NOMO-1 treated with DMSO at 0.1 percent for 48 hours (cell line): ENCODE results near the gene JPH2.
"Not testable (repeated sequence)": the region's sequence is repeated elsewhere in the genome, so short reads cannot be mapped to it uniquely, and the experiment has no call there.

Experiments used
- DNase-seq: peaks from one replicate; lab custom pipeline; 2025; ENCODE audit not compliant: unreplicated experiment; lab: John Stamatoyannopoulos, UW

Gene JPH2

DNA sequence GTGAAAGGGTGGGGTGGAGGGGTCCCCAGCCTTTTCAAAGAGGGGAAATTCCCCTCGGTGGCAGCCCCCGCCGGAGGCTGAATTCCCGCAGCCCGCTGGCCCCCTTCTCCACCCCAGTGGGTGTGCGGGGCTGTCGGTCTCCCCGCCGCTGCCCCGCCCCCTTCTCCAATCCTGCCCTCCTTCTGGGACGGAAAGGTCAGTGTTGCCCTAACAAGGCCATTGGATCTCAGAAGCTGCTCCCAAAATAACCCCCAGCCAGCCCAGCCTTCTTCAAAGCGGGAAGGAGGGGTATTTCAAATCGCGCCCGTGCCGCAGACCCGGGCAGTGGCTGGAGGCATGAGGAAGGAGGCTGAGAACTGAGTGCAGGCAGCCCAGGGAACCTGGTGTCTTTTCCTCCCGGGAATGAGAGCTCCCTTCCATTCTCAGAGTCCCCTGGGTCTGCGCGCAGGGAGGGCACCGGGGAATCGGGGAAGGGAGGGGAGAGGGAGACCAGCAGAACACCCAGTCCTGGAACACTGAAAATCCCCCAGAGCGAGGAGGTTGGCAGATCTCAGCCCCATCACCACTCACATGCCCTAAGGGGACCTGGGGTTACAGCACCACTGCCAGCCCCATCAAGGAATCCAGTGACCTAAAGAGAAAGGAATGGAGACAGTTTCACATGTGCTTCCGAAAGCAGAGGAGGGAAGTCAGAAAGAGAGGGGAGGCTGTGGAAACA lies at the start of gene JPH2:
JPH2 (minus strand) TSS at position 135 of the 718 bp plus-strand sequence. CDS start 483 bp downstream, outside the sequence.
- no peak for DNase-seq

- no peak for DNase-seq
These were observed 48.7 kb upstream of the JPH2 start for GRCh38 chr20:44235702-44236101.

DNA sequence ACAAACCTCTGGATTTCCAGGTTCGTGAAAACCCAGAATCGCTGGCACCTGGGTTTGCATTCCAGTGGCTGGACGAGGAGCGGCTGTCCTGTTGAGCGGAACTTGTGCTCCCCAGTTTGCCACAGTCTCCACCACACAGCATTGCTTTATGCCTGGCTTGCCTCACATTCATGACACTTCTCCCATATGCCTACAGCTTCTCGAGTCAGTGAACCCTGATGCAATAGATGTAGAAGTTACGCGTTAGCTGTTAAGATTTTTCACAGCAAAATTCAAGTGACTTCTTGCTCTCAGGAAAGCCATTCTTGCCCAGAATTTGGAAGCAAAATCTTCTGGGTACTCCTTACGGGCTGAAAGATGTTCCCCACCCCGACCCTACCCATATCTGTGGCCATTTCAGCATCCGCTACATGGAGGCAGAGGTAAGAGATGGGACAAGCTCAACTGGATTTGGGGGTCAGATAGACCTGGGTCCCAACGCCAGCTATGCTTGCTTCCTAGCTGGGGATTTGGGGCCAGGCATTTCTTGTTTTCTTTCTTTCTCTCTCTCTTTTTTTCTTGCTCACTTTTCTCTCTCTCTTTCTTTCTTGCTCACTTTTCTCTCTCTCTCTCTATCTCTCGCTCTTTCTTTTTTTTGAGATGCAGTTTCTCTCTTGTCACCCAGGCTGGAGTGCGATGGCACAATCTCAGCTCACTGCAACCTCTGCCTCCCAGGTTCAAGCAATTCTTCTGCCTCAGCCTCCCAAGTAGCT lies 47.8 kb upstream of the JPH2 start:
- DNase-seq: no peak

DNA sequence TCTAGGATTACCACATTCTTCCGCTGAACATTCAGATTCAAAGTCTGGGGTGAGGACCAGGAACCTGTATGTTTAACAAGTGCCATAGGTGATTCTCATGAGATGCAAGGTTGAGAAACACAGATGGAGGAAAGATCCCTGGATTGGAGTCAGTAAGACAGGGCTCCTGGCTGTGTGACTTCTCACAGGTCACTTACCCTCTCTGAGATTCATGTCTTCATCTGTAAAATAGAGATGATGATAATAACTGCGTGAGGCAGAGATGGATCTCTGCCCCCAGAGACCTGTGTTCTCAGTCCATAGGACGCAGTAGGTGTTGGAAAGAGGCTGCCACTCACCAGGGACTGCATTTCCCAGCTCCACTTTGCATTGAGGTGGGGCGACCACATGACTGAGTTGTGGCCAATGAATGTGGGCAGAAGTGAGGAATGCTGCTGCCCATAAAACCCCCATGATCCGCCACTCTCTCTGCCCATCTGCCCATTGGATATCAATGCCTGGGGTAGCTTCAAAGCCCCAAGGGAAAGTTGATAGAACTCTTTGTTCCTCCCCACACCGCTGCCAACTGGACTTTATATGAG lies 46.5 kb upstream of the JPH2 start:
- no peak for DNase-seq

DNA sequence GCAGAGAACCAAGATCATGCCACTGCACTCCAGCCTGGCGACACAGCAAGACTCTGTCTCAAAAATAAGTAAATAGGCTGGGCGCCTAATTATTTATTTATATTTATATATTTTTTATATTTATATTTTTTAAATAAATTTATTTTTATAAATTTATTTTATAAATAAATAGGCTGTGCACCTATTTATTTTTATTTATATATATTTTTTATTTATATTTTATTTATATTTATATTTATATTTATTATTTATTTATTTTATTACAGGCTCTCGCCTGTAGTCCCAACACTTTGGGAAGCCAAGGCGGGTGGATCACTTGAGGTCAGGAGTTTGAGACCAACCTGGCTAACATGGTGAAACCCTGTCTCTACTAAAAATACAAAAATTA lies 45.5 kb upstream of the JPH2 start:
- not testable (repeated sequence) for DNase-seq

- no peak for DNase-seq
These were observed 44.9 kb upstream of the JPH2 start for GRCh38 chr20:44231713-44232468.

DNA sequence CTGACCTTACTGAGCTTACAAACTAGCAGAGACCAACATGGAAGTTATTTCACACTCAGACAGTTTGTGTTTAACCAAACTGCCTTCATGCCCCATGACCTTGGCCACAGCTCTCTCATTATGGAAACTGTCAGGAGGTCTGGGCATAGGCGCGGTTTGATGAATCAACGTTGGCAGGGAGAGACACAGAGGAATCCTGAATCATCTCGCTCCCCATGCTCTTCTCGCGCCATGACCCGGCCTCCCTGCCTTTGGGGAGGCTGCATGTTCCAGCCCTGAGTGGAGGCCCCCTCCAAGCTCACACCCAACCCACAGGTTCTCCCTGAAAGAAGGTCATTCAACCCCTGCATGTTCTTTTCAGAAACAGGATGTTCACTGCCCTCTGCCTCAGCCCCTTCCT lies 44.2 kb upstream of the JPH2 start:
- no peak for DNase-seq

- no peak for DNase-seq
These were observed 41.7 kb upstream of the JPH2 start for GRCh38 chr20:44228465-44229258.

- no peak for DNase-seq
These were observed 37.6 kb upstream of the JPH2 start for GRCh38 chr20:44224637-44225036.

DNA sequence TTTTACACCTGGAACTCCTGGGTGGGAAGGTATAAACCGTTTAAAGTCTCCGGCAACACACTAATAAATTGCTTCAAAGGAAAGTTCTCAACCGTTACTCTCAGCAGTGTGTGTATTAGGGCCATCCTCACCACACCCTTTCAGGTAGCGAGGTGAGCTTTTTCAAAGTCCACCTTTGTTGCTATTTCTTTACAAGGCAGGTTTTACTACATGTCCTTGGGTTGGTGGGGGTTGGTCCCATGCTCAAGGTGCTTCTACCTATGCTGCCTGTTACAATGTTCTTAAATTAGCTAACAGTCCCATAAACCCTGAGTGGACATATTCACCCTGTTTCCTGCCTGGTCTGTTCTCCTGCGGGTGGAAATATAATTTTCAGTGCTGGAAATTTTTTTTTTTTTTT lies 36.7 kb upstream of the JPH2 start:
- DNase-seq: no peak

GRCh38 chr20:44222633-44223368 lies 35.8 kb upstream of the JPH2 start:
- DNase-seq: no peak

DNA sequence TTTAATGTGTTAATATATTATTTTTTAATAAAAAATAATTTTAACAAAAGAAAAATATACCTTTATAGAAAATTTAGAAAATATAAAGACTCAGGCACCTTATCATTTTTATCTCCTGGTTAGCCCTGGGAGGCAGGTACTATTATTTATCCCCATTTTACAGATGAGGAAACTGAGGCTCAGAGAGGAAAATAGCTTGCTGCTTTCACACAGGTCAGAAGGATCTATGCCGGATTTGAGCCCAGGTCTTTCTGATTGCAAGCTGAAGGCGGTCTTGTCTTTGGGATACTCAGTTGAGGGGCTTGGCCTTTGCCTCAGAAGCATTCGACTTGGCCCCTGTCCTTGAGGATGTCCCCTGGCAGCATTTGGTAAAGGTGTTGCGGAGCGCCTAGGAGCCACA lies 35.0 kb upstream of the JPH2 start:
- DNase-seq: no peak

DNA sequence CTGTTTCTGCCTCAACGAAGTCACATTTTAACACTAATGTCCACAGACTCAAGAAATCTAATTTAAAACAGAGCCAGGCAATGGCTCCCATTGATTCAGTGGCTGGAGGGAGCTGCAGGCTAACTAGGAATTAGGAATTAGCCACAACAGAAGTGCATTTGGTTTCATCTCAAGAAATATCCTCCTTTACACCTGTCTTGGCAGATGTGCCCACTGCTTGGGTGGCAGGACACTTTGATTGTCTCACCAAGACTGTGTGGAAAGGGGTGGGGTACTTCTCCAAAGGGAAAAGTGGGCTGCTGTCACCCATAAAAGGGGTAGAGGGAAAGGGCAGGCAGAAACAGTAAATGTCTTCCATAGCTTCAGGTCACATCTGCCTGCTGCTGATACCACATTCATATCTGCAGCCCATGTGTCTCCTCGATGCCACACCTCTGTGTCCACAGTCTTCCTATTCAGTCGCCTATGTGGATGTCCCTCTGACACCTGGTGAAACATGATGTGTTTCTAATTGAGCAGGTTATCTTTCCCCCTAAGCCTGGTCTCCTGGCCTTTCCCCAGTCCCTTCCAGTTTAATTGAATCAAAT lies 34.5 kb upstream of the JPH2 start:
- no peak for DNase-seq

- DNase-seq: no peak
These were observed 32.8 kb upstream of the JPH2 start for GRCh38 chr20:44219791-44220190.

- no peak for DNase-seq
These were observed 32.3 kb upstream of the JPH2 start for GRCh38 chr20:44219170-44219730.

GRCh38 chr20:44218446-44218845 lies 31.5 kb upstream of the JPH2 start:
- peak; percentile 15 for DNase-seq

GRCh38 chr20:44217342-44218092 lies 30.5 kb upstream of the JPH2 start:
- DNase-seq: peak; percentile 53

- peak; percentile 60 for DNase-seq
These were observed 28.1 kb upstream of the JPH2 start for GRCh38 chr20:44215125-44215524.

DNA sequence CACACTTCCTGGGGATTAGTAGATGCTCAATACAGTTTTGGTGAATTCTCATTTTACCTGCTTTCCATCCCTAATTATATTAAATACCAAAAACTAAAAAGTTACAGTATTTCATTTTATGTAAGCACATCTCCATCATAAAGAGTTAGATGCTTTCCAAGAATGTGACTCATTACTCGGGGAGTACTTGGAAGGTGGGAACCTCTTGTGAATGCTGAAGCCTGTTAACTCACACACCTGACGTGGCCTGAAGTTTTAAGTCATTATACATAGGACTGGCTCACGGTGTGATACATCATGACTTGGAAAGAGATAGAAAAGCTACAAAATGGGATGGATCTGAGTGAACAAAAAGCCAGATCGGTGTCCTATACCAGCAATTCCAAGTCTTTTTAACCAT lies 25.8 kb upstream of the JPH2 start:
- no peak for DNase-seq
